ENCODE measurements around the gene KY. TPM values are rescaled to one million over a fixed set of nuclear protein-coding genes. Genes with fewer than 3 reads are reported as not detected.

The KY gene
- total and polyA plus RNA-seq, 2 of the 8 experiments (the other 6 are each of a cell fraction or from before 2014, with no cell fraction given): not detected

GRCh38 chr3:134663721-134664456 is 13.1 kb upstream of the KY start (continued):
- TF ChIP-seq RAD21 (IDR thresholded peaks at IDR 0.05 in 1 of 2, conservative IDR thresholded peaks at IDR 0.05 in 1 of 2; ENCODE audit: low read depth in 2 of 2, low read length in 2 of 2) (no peak), ZNF274 (IDR thresholded peaks at IDR 0.05; ENCODE audit: borderline replicate concordance, extremely low read depth, low read length) (no peak), SP2 (IDR thresholded peaks at IDR 0.05; ENCODE audit: low read length) (no peak)

All from H1 (cell line).